K562 (cell line): Measurements from ENCODE around the gene CNGA3. TPM values are rescaled to one million over a fixed set of nuclear protein-coding genes. Genes with fewer than 3 reads are reported as not detected.

Source experiments
- ESRRB ChIP-seq: fragments of 250-450 bp; sonication (Bioruptor Pico); IDR thresholded peaks from 2 replicates; pipeline ENCODE4 v1.5.0; 2020; ENCODE audit warnings: mild to moderate bottlenecking, moderate library complexity, borderline replicate concordance
- MTF1 ChIP-seq: fragments of 250-450 bp; sonication (Bioruptor Pico); IDR thresholded peaks from 2 replicates; pipeline ENCODE4 v1.9.0; 2021; ENCODE audit warnings: moderate library complexity, mild to moderate bottlenecking, inconsistent platforms, borderline replicate concordance
- NFE2 ChIP-seq: IDR thresholded peaks from 2 replicates; pipeline ENCODE4 v1.6.1; 2014; ENCODE audit warnings: antibody characterized with exemption, low read depth
- PHF20 ChIP-seq: fragments of 450-650 bp; IDR thresholded peaks from 2 replicates; pipeline ENCODE4 v1.6.1; 2018; ENCODE audit not compliant: partially characterized antibody
- RBM34 ChIP-seq: fragments of 200-400 bp; formaldehyde crosslinking; IDR thresholded peaks from 2 replicates; pipeline ENCODE4 v1.6.1; 2018; ENCODE audit warnings: low read length, borderline replicate concordance; ENCODE audit not compliant: insufficient read depth
- ZNF121 ChIP-seq: sonication (generic); formaldehyde crosslinking; conservative IDR thresholded peaks from 2 replicates; pipeline ENCODE4 v1.8.0; 2022; ENCODE audit warnings: missing genetic modification reagents
- ZNF324 ChIP-seq: fragments of 250-450 bp; sonication (Bioruptor Pico); IDR thresholded peaks from 2 replicates; pipeline ENCODE4 v1.4.0; 2020; ENCODE audit warnings: mild to moderate bottlenecking
- polyA plus RNA-seq, 8 experiments: library from polyadenylated mRNA; depleted of rRNA in 4 of 8; stranded (reverse) in 5 of 8; unstranded in 3 of 8; fragments of >200 nt; fragmentation: Nextera tagmentation in 2 of 8; fragmentation: Illumina TruSeq in 1 of 8; extraction: Ambion mirVana in 2 of 8; extraction: Trizol in 1 of 8; gene quantifications; 2 replicates each; pipeline versions ENCODE4 v1.2.1 to v1.2.3, GENCODE V29; 2011 to 2014; ENCODE audit warnings: inconsistent platforms in 1 of 8, missing spikeins in 1 of 8
- total RNA-seq, 7 experiments: library from RNA; depleted of rRNA in 6 of 7; stranded (reverse); fragments of >200 nt in 6 of 7; fragmentation: Illumina TruSeq in 2 of 7; extraction: Trizol in 2 of 7; gene quantifications; 2 replicates each; pipeline versions ENCODE4 v1.2.1 to v1.2.3, GENCODE V29; 2011 to 2021; ENCODE audit warnings: low replicate concordance in 1 of 7
- TF ChIP-seq, protein P1 (sequence below), 2 experiments: IDR thresholded peaks; 2 replicates each; pipeline ENCODE4 v1.6.1; 2012; ENCODE audit warnings: improper control_type of control experiment in 2 of 2, low read depth in 2 of 2, low read length in 2 of 2, borderline replicate concordance in 1 of 2
- TF ChIP-seq, protein P2 (sequence below): IDR thresholded peaks from 3 replicates; pipeline ENCODE4 v1.6.1; 2011; ENCODE audit warnings: borderline replicate concordance, mild to moderate bottlenecking; ENCODE audit not compliant: insufficient read length, insufficient read depth
- TF ChIP-seq, protein P3 (sequence below): fragments of 450-650 bp; IDR thresholded peaks from 2 replicates; pipeline ENCODE4 v1.6.1; 2016
- TF ChIP-seq, protein P4 (sequence below): fragments of 450-650 bp; IDR thresholded peaks from 2 replicates; pipeline ENCODE4 v1.6.1; 2017; ENCODE audit warnings: antibody characterized with exemption, mild to moderate bottlenecking
- TF ChIP-seq, protein P5 (sequence below): sonication (generic); formaldehyde crosslinking; IDR thresholded peaks from 2 replicates; pipeline ENCODE4 v1.8.1; 2023; ENCODE audit warnings: mild to moderate bottlenecking, missing genetic modification reagents
- TF ChIP-seq, protein P6 (sequence below): fragments of 250-450 bp; sonication (Bioruptor Pico); IDR thresholded peaks from 2 replicates; pipeline ENCODE4 v1.5.1; 2021; ENCODE audit warnings: mild to moderate bottlenecking

CNGA3 gene
- total and polyA plus RNA-seq, 9 of the 15 experiments (the other 6 are each of a cell fraction or from before 2014, with no cell fraction given) = not detected

DNA sequence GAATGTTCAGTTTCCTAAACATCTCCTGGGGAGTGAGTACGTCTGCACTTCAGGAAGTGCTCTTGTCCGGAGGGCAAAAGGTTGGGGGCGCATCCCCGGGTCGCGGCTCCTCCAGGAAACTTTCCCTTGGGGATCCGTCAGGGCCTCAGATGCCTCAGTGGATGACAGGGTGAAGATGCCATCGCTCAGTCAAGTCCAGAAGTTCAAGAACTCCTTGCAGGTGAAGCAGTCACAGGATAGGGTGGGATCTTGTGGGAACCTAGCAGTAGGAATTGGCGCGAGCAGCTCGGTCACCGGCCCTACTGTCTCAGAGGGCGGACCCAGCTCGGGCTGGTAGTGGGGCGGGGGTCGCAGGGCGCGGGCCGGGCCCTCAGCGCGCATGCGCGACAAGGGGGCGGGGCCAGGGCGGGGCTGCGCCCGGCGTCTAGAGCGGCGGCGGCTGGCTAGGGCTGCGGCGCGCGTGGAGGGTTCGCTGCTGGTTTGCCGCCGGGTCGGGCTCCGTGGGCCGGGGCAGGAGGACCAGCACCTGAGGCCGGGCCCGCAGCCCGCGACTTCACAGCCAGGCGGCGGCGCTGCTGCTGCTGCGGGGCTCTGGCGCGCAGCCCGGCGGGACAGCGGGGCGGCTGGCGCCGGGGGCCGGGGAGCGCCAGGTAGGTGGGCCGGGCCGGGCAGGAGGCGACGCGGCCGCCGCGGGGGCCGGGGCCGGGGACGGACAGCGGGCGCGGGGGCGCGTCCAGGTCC, 98.3 kb downstream of the CNGA3 start, which contains the start of gene INPP4A (continued):
- TF ChIP-seq, protein P1, sequence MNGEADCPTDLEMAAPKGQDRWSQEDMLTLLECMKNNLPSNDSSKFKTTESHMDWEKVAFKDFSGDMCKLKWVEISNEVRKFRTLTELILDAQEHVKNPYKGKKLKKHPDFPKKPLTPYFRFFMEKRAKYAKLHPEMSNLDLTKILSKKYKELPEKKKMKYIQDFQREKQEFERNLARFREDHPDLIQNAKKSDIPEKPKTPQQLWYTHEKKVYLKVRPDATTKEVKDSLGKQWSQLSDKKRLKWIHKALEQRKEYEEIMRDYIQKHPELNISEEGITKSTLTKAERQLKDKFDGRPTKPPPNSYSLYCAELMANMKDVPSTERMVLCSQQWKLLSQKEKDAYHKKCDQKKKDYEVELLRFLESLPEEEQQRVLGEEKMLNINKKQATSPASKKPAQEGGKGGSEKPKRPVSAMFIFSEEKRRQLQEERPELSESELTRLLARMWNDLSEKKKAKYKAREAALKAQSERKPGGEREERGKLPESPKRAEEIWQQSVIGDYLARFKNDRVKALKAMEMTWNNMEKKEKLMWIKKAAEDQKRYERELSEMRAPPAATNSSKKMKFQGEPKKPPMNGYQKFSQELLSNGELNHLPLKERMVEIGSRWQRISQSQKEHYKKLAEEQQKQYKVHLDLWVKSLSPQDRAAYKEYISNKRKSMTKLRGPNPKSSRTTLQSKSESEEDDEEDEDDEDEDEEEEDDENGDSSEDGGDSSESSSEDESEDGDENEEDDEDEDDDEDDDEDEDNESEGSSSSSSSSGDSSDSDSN (IDR thresholded peaks at IDR 0.05; ENCODE audit: borderline replicate concordance in 1 of 2, low read depth in 2 of 2, low read length in 2 of 2) = peak in 1 of 2 experiments; percentile 73; a peak in 1 of 4 replicates
- TF ChIP-seq, protein P2, sequence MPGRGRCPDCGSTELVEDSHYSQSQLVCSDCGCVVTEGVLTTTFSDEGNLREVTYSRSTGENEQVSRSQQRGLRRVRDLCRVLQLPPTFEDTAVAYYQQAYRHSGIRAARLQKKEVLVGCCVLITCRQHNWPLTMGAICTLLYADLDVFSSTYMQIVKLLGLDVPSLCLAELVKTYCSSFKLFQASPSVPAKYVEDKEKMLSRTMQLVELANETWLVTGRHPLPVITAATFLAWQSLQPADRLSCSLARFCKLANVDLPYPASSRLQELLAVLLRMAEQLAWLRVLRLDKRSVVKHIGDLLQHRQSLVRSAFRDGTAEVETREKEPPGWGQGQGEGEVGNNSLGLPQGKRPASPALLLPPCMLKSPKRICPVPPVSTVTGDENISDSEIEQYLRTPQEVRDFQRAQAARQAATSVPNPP = no peak
- TF ChIP-seq ZNF324 (CRISPR knock-in tag) (no peak), ESRRB (CRISPR knock-in tag) (no peak), MTF1 (CRISPR knock-in tag) (0 out of 2 replicates have a peak, but pooled peaks have one; percentile 22), ZNF121 (CRISPR knock-in tag) (no peak), PHF20 (no peak), RBM34 (no peak), NFE2 (no peak)
- TF ChIP-seq, protein P3, sequence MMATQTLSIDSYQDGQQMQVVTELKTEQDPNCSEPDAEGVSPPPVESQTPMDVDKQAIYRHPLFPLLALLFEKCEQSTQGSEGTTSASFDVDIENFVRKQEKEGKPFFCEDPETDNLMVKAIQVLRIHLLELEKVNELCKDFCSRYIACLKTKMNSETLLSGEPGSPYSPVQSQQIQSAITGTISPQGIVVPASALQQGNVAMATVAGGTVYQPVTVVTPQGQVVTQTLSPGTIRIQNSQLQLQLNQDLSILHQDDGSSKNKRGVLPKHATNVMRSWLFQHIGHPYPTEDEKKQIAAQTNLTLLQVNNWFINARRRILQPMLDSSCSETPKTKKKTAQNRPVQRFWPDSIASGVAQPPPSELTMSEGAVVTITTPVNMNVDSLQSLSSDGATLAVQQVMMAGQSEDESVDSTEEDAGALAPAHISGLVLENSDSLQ = no peak; the same call in 1 of the 2 replicates
- TF ChIP-seq, protein P4, sequence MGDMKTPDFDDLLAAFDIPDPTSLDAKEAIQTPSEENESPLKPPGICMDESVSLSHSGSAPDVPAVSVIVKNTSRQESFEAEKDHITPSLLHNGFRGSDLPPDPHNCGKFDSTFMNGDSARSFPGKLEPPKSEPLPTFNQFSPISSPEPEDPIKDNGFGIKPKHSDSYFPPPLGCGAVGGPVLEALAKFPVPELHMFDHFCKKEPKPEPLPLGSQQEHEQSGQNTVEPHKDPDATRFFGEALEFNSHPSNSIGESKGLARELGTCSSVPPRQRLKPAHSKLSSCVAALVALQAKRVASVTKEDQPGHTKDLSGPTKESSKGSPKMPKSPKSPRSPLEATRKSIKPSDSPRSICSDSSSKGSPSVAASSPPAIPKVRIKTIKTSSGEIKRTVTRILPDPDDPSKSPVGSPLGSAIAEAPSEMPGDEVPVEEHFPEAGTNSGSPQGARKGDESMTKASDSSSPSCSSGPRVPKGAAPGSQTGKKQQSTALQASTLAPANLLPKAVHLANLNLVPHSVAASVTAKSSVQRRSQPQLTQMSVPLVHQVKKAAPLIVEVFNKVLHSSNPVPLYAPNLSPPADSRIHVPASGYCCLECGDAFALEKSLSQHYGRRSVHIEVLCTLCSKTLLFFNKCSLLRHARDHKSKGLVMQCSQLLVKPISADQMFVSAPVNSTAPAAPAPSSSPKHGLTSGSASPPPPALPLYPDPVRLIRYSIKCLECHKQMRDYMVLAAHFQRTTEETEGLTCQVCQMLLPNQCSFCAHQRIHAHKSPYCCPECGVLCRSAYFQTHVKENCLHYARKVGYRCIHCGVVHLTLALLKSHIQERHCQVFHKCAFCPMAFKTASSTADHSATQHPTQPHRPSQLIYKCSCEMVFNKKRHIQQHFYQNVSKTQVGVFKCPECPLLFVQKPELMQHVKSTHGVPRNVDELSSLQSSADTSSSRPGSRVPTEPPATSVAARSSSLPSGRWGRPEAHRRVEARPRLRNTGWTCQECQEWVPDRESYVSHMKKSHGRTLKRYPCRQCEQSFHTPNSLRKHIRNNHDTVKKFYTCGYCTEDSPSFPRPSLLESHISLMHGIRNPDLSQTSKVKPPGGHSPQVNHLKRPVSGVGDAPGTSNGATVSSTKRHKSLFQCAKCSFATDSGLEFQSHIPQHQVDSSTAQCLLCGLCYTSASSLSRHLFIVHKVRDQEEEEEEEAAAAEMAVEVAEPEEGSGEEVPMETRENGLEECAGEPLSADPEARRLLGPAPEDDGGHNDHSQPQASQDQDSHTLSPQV = peak; percentile 55; the same call in 1 of the 2 replicates
- TF ChIP-seq, protein P5, sequence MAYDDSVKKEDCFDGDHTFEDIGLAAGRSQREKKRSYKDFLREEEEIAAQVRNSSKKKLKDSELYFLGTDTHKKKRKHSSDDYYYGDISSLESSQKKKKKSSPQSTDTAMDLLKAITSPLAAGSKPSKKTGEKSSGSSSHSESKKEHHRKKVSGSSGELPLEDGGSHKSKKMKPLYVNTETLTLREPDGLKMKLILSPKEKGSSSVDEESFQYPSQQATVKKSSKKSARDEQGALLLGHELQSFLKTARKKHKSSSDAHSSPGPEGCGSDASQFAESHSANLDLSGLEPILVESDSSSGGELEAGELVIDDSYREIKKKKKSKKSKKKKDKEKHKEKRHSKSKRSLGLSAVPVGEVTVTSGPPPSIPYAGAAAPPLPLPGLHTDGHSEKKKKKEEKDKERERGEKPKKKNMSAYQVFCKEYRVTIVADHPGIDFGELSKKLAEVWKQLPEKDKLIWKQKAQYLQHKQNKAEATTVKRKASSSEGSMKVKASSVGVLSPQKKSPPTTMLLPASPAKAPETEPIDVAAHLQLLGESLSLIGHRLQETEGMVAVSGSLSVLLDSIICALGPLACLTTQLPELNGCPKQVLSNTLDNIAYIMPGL (CRISPR knock-in tag) = 0 out of 2 replicates have a peak, but pooled peaks have one; percentile 44
- TF ChIP-seq, protein P6, sequence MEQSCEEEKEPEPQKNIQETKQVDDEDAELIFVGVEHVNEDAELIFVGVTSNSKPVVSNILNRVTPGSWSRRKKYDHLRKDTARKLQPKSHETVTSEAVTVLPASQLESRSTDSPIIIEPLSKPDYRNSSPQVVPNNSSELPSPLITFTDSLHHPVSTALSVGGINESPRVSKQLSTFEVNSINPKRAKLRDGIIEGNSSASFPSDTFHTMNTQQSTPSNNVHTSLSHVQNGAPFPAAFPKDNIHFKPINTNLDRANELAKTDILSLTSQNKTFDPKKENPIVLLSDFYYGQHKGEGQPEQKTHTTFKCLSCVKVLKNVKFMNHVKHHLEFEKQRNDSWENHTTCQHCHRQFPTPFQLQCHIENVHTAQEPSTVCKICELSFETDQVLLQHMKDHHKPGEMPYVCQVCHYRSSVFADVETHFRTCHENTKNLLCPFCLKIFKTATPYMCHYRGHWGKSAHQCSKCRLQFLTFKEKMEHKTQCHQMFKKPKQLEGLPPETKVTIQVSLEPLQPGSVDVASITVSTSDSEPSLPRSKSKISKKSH (CRISPR knock-in tag) = no peak
